Activated gamma-delta T cell (primary cell): ENCODE measurements around the gene ADCY4.
A peak's percentile ranks its signal among the peaks of the same experiment; 100 is the strongest.

Experiments
- DNase-seq: peaks from one replicate; lab custom pipeline; 2025; lab: John Stamatoyannopoulos, UW

ADCY4 gene

DNA sequence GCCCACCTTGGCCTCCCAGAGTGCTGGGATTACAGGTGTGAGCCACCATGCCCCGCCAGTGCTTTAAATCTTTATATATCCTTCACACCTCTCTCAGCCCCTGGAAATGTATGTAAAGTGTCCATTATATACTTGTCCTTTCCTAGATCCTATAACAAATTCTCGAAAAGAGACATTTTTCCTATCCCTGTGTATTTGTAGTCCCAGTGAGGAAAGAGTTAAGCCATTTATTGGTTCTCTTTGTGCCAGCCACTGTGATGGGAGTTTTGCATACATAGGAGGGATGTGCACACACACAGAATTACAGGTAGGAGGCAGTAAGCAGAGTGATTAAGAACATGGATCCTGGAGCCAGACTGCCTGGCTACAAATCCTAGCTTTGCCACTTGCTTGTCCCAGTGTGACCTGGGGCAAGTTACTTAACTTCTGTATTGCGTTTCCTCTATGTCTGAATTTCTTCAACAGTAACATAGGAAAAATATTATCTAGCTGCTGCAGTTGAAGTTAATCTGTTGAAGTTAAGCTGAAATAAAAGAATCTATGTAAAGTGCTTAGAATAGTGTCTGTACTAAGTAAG, 61.4 kb downstream of the ADCY4 start:
- DNase-seq: no peak

DNA sequence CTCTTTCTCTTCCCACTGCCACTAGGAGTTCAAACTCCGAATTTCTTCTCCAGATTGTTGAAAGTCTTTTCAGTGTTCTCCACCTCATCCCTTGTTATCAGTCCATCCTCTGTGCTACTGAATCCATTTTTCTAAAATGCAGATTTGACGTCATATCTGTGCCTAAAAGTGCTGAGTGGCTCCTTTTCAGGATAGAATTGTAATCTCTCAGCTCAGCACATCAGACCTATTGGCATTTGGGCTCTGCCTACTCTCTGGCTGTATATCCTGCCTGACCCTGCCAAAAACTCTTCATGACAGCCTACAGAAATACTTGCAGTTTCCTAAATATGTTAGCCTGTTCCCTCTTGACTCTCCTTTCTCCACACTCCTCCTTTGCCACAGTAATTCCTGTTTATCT, 62.4 kb downstream of the ADCY4 start:
- no peak for DNase-seq

DNA sequence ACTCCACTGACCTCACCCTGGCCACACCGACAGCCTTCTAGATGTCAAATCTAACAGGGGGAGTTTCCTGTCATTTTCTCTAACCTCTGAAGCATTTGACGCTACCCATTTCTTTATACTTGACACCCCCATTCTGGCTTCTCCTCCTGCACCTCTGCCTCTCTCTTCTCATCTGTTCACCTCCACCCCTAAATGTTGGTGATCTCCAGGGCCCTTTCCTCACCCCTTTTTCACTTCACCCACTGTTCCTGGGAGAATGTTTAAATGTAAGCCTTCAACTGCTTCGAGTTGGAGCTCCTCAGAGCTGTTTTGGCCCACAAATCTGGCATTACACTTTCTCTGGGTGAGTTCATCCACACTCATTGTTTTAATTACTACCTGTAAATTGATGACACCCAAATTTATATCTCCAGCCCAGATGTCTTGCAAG, 63.0 kb downstream of the ADCY4 start:
- no peak for DNase-seq

DNA sequence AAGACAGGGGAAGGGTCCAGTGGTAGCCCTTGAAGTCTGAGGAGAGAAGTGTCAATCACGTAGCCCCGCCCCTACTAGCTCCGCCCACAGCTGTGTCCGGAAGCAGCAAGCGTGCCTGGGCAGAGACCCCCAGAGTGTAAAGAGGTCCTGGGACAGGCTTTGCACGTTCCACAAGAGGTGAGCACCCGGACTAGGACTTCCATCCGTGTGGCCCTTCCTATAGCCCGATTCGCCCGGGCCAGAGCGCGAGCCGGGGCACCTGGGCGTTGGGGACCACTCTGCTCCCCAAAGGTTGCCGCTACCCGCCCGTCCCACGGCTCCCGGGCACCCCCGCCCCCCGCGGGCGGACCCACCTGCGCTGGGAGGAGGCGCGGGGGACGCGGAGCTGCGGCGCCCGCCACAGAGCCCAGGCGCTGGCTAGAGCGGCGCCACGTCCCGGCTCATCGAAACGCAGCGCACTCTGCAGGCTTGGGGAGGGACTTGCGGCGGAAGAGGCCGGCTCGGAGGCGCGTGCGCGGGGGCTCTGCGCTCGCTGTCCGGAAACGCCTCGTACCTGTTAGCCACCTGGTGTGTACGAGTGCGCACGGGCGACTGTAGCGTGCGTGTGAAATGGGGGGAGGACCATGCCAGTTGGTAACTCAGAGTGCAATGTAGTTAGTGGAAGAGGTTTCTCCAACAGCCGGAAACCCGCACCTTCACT, 63.6 kb downstream of the ADCY4 start, which contains the start of gene RABGGTA:
RABGGTA (minus strand) TSS at position 464 of the 700 bp plus-strand sequence. CDS start 482 bp downstream, outside the sequence.
- DNase-seq: peak; percentile 91

DNA sequence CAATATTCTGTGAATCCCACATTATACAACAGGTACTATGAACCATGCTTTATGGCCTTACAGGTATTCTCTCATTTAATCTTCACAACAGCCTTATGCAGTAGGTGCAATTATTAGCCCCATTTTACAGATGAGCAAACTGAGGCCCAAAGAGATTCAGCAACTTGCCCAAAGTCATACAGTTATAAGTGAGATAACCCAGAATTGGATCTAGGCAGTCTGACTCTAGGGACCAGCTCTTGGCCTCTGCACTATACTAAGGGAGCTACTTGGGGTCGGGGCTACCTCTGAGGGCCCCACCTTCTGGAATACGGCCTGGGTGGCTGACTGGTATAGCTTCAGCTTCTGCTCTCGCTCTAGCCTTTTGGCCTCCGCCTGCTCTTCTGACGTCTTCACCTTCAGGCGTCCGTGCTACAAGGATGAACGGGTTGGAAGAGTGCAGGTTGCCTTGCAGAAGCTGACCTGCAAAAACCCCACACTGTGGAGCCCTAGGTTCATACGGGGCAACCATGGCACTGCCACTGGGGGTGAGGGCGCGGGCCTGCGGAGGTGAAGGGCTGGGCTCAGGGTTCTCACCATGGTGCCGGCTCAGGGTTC, 64.2 kb downstream of the ADCY4 start:
- DNase-seq: no peak

DNA sequence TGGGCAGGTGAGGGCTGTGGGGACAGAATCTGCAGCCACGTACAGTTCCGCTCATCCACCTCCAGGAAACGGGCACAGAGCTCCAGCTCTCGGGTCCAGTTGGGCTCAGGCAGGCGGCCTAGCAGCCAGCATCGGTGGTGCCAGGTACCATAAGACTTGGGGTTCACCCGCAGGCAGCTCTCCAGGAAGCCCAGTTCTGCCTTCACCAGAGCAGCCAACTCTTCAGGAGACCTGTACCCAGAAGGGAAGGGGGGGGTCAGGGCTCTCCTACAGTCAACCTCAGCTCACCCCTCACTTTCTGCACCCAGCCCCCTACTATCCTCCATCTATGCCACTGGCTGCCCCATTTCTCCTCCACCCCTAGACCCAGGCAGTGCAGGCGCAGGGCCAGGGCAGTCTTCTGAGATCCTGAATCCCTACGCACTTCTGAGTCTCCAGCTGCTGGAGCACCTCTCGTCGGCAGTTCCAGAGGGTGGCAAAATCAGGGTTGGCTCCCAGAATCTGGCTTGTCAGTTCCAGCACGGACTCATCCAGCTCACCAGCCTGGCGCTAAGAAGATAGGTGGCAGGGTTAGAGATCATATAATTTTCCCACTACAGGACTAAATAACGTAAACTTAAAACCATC, 64.8 kb downstream of the ADCY4 start:
- no peak for DNase-seq

DNA sequence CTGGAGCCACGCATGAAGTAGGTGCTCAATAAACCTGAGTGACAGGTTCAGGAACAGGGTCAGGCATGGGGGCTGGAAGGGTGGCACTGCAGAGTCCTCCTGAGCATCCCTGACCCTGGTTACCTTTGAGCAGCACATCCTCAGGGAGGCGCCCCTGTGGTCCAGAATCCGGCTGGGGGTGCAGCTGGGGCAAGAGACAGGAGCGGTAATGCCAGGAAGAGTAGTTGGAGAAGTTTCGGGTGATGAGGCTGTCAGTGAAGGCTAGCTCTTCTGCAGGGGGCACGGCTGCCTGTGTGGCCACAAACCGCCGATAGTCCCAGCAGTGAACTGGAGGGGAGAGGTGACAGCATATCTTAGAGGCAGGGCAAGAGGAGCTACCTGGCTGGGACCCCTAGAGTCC, 65.5 kb downstream of the ADCY4 start:
- no peak for DNase-seq
